Measurements from ENCODE around the gene GMNN.

DNA sequence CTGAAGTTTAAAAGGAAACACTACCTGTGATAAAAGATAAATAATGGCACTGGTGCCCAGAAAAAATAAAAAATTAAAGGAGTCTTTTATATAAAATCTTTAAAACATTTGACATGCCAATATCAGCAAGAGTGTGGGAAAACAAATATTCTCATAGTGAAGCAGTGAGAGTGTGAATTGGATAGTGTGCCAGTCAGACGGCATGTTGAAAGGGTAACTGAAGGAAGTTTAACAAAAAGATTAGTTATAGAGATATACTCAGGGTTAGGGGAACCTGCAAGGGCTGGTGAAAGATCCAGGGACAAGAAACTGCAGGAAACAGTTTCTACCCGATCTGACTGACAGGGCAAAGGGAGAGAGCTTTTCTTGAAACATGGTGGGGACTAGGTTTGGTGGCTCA, 22.2 kb upstream of the GMNN start:
- TF ChIP-seq, protein P1, sequence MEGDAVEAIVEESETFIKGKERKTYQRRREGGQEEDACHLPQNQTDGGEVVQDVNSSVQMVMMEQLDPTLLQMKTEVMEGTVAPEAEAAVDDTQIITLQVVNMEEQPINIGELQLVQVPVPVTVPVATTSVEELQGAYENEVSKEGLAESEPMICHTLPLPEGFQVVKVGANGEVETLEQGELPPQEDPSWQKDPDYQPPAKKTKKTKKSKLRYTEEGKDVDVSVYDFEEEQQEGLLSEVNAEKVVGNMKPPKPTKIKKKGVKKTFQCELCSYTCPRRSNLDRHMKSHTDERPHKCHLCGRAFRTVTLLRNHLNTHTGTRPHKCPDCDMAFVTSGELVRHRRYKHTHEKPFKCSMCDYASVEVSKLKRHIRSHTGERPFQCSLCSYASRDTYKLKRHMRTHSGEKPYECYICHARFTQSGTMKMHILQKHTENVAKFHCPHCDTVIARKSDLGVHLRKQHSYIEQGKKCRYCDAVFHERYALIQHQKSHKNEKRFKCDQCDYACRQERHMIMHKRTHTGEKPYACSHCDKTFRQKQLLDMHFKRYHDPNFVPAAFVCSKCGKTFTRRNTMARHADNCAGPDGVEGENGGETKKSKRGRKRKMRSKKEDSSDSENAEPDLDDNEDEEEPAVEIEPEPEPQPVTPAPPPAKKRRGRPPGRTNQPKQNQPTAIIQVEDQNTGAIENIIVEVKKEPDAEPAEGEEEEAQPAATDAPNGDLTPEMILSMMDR (IDR thresholded peaks at IDR 0.05; ENCODE audit: insufficient read depth, low read length, poor library complexity, severe bottlenecking), result no peak
- TF ChIP-seq EZH2phosphoT487 (conservative IDR thresholded peaks at IDR 0.05; ENCODE audit: low read length), result no peak
